Measurements from ENCODE around the gene LRMDA.

LRMDA gene

DNA sequence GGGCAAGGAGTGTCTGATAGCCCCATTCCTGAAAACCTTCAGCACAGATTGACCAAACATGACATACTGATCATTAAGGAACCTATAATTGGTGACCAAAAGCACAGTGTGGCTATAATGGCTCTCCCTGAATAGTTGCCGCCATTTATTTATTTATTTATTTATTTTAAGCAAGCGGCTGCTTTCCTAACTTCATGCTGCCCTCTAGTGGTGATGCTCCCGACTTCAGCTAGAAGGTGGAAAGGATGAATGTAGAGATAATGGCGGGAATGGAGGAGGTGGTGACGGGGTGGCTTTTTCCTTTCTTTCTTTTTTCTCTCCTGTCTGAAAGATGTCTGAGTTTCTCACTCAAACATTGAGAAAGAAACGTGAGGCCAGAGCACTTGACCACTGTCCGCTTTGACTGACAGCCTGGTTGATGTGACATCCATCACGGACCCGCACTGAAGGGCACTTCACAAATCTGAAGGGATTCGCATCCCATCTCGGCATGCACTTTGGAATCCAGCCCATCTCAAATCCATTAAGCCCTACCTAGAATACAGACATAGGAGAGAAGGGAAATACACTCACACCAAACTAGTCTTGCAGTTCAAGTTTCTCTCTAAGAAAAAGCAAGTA, 1116.0 kb downstream of the LRMDA start (continued):
- TF ChIP-seq, protein P1, sequence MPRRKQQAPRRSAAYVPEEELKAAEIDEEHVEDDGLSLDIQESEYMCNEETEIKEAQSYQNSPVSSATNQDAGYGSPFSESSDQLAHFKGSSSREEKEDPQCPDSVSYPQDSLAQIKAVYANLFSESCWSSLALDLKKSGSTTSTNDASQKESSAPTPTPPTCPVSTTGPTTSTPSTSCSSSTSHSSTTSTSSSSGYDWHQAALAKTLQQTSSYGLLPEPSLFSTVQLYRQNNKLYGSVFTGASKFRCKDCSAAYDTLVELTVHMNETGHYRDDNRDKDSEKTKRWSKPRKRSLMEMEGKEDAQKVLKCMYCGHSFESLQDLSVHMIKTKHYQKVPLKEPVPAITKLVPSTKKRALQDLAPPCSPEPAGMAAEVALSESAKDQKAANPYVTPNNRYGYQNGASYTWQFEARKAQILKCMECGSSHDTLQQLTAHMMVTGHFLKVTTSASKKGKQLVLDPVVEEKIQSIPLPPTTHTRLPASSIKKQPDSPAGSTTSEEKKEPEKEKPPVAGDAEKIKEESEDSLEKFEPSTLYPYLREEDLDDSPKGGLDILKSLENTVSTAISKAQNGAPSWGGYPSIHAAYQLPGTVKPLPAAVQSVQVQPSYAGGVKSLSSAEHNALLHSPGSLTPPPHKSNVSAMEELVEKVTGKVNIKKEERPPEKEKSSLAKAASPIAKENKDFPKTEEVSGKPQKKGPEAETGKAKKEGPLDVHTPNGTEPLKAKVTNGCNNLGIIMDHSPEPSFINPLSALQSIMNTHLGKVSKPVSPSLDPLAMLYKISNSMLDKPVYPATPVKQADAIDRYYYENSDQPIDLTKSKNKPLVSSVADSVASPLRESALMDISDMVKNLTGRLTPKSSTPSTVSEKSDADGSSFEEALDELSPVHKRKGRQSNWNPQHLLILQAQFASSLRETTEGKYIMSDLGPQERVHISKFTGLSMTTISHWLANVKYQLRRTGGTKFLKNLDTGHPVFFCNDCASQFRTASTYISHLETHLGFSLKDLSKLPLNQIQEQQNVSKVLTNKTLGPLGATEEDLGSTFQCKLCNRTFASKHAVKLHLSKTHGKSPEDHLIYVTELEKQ (tag by site-specific recombination; IDR thresholded peaks at IDR 0.05; ENCODE audit: borderline replicate concordance) = no peak
- TF ChIP-seq ZNF654 (tag by site-specific recombination; IDR thresholded peaks at IDR 0.05; ENCODE audit: low read depth) = peak; percentile 95
- TF ChIP-seq ZNF366 (tag by site-specific recombination; conservative IDR thresholded peaks at IDR 0.05) = peak; percentile 72
- no peak for TF ChIP-seq ZNF629 (tag by site-specific recombination; IDR thresholded peaks at IDR 0.05)
- no peak for TF ChIP-seq ZNF423 (tag by site-specific recombination; IDR thresholded peaks at IDR 0.05)
- no peak for TF ChIP-seq ZXDB (tag by site-specific recombination; IDR thresholded peaks at IDR 0.05)
- TF ChIP-seq ZNF248 (tag by site-specific recombination; IDR thresholded peaks at IDR 0.05) = no peak
- TF ChIP-seq YY2 (tag by site-specific recombination; IDR thresholded peaks at IDR 0.05) = peak; percentile 66
- TF ChIP-seq, protein P2, sequence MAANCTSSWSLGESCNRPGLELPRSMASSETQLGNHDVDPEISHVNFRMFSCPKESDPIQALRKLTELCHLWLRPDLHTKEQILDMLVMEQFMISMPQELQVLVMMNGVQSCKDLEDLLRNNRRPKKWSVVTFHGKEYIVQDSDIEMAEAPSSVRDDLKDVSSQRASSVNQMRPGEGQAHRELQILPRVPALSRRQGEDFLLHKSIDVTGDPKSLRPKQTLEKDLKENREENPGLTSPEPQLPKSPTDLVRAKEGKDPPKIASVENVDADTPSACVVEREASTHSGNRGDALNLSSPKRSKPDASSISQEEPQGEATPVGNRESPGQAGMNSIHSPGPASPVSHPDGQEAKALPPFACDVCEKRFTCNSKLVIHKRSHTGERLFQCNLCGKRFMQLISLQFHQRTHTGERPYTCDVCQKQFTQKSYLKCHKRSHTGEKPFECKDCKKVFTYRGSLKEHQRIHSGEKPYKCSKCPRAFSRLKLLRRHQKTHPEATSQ (tag by site-specific recombination; IDR thresholded peaks at IDR 0.05) = no peak
- TF ChIP-seq ZBTB17 (tag by site-specific recombination; IDR thresholded peaks at IDR 0.05) = peak; percentile 37; the same call in 1 of the 2 replicates
- TF ChIP-seq, protein P3, sequence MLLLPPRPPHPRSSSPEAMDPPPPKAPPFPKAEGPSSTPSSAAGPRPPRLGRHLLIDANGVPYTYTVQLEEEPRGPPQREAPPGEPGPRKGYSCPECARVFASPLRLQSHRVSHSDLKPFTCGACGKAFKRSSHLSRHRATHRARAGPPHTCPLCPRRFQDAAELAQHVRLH (tag by site-specific recombination; IDR thresholded peaks at IDR 0.05) = no peak
- no peak for TF ChIP-seq ZNF558 (tag by site-specific recombination; IDR thresholded peaks at IDR 0.05)

DNA sequence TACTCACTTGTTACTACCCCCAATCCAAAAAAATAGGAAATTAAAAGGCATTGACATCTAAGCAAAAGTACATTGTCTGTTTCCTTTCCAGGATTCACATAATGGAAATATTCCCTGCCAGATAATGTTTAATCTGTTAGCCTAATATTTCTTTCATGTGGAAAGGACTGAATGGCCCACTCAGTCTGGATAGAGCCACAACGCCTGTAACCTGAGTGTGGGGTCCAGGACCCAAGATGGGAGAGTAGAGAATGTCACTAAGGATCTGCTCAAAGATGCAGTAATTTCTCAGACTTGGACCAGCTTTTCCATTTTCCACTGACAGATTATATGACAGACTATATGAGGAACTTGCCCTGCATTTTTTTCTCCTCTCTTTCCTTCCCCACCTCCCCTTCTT, 1117.3 kb downstream of the LRMDA start:
- Histone ChIP-seq H3K27ac (ENCODE audit: extremely low read depth, low read depth, low read length) (no peak overlapping the region), H3K4me3 (ENCODE audit: low read depth, low read length) (no peak overlapping the region), H3K36me3 (ENCODE audit: control insufficient read depth in 2 of 2, insufficient read depth in 1 of 2, low read length in 2 of 2) (no peaks in the 10 kb centered on the region), H3K9me3 (ENCODE audit: control insufficient read depth, insufficient read depth, low read depth, low read length) (no peaks in the 10 kb centered on the region), H3K4me1 (ENCODE audit: control insufficient read depth, insufficient read depth, low read length) (peaks cover 2% of the 10 kb centered on the region; the same call in 1 of the 2 replicates)
- ChIA-PET CTCF (interaction anchor here (0.6 to 0.7 kb wide), 7 partner anchors 98 to 1264 kb away, joined by 3 to 11 read pairs (median 5); no protein-coding TSS in a partner anchor), POLR2A (no interaction called here)
- TF ChIP-seq, protein P4, sequence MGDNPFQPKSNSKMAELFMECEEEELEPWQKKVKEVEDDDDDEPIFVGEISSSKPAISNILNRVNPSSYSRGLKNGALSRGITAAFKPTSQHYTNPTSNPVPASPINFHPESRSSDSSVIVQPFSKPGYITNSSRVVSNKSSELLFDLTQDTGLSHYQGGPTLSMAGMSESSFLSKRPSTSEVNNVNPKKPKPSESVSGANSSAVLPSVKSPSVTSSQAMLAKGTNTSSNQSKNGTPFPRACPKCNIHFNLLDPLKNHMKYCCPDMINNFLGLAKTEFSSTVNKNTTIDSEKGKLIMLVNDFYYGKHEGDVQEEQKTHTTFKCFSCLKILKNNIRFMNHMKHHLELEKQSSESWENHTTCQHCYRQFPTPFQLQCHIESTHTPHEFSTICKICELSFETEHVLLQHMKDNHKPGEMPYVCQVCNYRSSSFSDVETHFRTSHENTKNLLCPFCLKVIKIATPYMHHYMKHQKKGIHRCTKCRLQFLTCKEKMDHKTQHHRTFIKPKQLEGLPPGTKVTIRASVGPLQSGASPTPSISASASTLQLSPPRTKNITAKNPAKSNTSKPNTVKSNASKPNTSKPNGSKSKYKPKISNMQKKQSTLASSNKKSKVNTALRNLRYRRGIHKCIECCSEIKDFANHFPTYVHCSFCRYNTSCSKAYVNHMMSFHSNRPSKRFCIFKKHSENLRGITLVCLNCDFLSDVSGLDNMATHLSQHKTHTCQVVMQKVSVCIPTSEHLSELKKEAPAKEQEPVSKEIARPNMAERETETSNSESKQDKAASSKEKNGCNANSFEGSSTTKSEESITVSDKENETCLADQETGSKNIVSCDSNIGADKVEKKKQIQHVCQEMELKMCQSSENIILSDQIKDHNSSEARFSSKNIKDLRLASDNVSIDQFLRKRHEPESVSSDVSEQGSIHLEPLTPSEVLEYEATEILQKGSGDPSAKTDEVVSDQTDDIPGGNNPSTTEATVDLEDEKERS (tag by site-specific recombination; IDR thresholded peaks at IDR 0.05) = no peak
- TF ChIP-seq ZNF624 (tag by site-specific recombination; IDR thresholded peaks at IDR 0.05) (no peak), ZNF571 (tag by site-specific recombination; IDR thresholded peaks at IDR 0.05) (no peak), KLF10 (tag by site-specific recombination; IDR thresholded peaks at IDR 0.05) (no peak), ZNF549 (tag by site-specific recombination; IDR thresholded peaks at IDR 0.05) (no peak), ZNF140 (tag by site-specific recombination; IDR thresholded peaks at IDR 0.05) (no peak), ZNF146 (tag by site-specific recombination; IDR thresholded peaks at IDR 0.05) (no peak), ZNF76 (tag by site-specific recombination; IDR thresholded peaks at IDR 0.05; ENCODE audit: borderline replicate concordance, low read depth) (no peak), ZFP41 (tag by site-specific recombination; IDR thresholded peaks at IDR 0.05; ENCODE audit: borderline replicate concordance) (no peak), ZNF274 (IDR thresholded peaks at IDR 0.05; ENCODE audit: low read length) (no peak), ZNF274 (tag by site-specific recombination; IDR thresholded peaks at IDR 0.05; ENCODE audit: borderline replicate concordance) (no peak), ZNF560 (tag by site-specific recombination; IDR thresholded peaks at IDR 0.05; ENCODE audit: borderline replicate concordance) (no peak), ZNF610 (tag by site-specific recombination; IDR thresholded peaks at IDR 0.05; ENCODE audit: borderline replicate concordance) (no peak), ZSCAN23 (tag by site-specific recombination; IDR thresholded peaks at IDR 0.05) (no peak), ZNF792 (tag by site-specific recombination; IDR thresholded peaks at IDR 0.05) (no peak), ZEB2 (tag by site-specific recombination; IDR thresholded peaks at IDR 0.05) (no peak)
- TF ChIP-seq, protein P5, sequence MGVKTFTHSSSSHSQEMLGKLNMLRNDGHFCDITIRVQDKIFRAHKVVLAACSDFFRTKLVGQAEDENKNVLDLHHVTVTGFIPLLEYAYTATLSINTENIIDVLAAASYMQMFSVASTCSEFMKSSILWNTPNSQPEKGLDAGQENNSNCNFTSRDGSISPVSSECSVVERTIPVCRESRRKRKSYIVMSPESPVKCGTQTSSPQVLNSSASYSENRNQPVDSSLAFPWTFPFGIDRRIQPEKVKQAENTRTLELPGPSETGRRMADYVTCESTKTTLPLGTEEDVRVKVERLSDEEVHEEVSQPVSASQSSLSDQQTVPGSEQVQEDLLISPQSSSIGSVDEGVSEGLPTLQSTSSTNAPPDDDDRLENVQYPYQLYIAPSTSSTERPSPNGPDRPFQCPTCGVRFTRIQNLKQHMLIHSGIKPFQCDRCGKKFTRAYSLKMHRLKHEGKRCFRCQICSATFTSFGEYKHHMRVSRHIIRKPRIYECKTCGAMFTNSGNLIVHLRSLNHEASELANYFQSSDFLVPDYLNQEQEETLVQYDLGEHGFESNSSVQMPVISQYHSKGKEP (tag by site-specific recombination; IDR thresholded peaks at IDR 0.05) = no peak
